GM18868 (cell line): ENCODE measurements around the gene TRMT112.
A peak's percentile ranks its signal among the peaks of the same experiment; 100 is the strongest.
"Not testable (repeated sequence)": the region's sequence is repeated elsewhere in the genome, so short reads cannot be mapped to it uniquely, and the experiment has no call there.

Source experiments
- ATAC-seq: cut with Tn5 transposase; IDR thresholded peaks from one replicate; pipeline ENCODE4 v1.9.1; 2021; ENCODE audit warnings: mild to moderate bottlenecking, moderate library complexity; ENCODE audit not compliant: unreplicated experiment

TRMT112 gene

DNA sequence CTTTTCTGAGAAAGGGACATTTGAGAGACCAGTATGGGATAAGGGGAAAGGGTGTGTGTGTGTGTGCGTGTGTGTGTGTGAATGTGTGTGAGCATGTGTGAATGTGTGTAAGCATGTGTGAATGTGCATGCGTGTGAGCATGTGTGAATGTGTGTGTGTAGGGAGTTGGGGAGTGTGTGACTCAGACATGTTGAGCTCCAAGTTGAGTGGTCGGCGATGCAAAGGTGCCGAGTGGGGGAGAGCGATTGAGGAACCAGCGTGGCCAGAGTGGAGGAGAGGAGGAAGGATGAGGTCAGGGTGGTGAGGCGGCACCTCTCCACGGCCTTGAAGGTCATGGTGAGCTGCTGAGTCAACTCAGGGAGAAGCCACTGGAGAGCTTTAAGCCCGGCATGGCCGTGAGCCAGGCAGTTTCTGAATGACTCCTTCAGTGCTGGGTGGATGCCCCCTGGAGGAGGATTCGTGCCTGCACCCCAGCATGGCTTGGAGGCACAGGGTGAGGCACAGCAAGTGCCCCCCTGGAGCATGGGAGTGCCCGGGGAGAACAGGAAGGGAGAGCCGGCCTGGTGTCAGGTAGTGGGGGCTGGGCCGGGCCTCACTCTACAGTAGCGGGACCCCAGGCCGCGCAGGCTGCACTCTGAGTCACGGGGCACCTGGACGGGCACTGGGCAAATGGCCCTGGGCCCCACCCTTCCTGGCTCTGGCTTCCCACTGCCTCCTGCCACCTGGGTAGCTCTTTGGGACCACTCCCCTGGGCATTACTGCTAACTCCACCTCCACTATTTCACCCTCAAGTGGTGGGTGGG, 14.4 kb upstream of the TRMT112 start:
- peak; percentile 46 for ATAC-seq

DNA sequence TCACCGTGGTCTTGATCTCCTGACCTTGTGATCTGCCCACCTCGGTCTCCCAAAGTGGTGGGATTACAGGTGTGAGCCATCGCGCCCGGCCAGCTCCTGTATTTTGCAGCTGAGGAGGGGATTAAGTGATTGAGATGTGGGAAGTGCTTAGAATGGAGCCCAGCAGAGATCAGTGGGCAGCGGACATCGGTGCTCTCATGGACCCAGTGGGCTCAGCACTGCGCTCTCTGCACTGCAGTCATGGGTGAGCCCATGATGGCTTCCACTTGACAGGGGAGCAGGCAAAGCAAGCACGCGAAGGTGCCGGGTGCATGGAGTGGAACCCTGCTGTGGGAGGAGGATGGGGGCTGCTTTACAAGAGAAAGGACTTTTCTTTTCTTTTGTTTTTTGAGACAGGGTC, 13.5 kb upstream of the TRMT112 start:
- no peak for ATAC-seq

GRCh38 chr11:64327993-64328392, 10.6 kb upstream of the TRMT112 start:
- ATAC-seq: no peak

GRCh38 chr11:64327375-64327774, 10.0 kb upstream of the TRMT112 start:
- no peak for ATAC-seq

DNA sequence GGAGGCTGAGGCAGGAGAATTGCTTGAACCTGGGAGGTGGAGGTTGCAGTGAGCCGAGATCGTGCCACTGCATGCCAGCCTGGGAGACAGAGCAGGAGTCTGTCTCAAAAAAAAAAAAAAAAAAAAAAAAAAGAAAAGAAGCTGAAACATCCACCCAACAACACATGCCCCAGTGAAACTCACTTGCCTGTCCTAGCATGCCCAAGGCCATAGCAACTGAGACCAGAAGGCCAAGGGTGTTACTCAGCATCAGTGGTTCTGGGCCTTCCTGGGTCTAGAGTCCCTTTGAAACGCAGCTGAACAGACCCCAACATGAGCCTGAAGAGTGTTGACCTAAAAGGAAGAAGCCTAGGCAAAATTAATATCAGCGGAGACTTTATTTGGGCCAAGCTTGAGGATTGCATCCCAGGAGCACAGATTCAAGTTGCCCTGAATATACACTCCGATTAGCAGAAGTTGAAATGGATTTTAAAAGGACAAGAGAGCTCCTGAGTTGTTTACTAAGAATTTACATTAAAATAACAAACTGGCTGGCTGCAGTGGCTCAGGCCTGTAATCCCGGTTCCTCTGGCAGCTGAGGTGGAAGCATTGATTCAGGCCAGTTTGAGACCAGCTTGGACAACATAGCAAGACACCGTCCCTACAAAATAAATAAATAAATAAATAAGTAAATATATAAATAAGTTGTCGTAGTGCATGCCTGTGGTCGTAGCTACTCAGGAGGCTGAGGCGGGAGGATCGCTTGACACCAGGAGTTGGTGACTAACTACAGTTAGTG, 7.5 kb upstream of the TRMT112 start:
- ATAC-seq: no peak

DNA sequence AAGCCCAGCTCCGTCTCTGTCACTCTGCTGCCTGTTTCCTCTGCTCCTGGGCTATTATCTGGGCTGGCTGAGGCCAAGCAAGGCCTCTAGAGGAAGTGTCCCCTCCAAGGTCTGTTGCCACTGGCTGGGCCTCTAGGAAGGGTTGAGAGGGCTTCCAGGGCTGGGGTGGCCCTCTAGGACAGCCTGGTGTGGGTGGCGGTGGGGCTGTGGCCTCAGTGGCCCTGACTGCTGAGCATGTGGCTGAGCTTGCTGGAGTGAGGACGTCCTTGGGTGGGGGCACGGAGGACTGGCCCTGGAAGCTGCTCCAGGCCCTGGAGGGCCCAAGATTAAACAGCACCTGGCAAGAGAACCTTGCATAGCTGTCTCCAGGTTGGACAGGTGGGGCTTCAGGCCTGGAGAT, 6.6 kb upstream of the TRMT112 start:
- ATAC-seq: not testable (repeated sequence)

DNA sequence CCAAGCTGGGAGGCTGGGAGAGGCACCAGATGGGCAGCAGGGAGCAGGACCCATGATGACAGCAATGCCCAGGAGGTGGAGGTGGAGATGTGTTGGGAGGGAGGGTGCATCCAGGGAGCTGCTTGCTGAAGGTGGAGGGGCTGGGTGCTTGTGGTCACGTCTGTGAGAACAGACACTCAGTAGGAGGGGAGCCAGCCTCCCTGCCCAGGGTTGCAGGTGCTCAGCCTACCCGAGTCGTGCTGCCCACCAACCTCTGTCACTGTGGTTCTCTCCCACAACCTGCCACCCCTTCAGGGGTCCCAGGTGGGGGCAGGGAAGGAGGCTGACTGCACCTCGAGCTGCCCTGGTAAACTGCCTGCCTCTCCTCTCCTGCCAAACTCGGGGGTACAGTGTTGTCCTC, 6.0 kb upstream of the TRMT112 start:
- ATAC-seq: no peak

GRCh38 chr11:64322925-64323260, 5.5 kb upstream of the TRMT112 start:
- no peak for ATAC-seq

DNA sequence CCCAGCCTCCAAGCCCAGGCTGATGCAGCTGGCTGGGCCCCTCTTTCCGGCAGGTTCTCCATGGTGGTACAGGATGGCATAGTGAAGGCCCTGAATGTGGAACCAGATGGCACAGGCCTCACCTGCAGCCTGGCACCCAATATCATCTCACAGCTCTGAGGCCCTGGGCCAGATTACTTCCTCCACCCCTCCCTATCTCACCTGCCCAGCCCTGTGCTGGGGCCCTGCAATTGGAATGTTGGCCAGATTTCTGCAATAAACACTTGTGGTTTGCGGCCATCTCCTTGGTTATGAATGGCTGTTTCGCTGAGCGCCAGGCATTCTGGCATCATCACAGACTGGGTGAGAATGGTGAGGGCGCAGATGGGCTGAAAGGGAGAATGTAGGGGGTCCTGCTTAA, 4.2 kb upstream of the TRMT112 start:
- no peak for ATAC-seq

DNA sequence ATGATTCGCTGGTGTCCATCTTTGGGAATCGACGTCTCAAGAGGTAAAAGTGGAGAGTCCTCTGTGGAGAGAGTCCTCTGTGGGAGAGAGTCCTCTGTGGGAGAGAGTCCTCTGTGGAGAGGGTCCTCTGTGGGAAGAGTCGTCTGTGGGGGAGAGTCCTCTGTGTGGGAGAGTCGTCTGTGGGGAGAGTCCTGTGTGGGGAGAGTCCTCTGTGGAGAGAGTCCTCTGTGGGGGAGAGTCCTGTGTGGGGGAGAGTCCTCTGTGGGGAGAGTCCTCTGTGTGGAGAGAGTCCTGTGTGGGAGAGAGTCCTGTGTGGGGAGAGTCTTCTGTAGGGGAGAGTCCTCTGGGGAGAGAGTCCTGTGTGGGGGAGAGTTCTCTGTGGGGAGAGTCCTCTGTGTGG, 3.7 kb upstream of the TRMT112 start:
- ATAC-seq: no peak

- no peak for ATAC-seq
These were observed 3.2 kb upstream of the TRMT112 start for GRCh38 chr11:64320556-64320955.

- no peak for ATAC-seq
These were observed 1.7 kb upstream of the TRMT112 start for GRCh38 chr11:64318766-64319761.

DNA sequence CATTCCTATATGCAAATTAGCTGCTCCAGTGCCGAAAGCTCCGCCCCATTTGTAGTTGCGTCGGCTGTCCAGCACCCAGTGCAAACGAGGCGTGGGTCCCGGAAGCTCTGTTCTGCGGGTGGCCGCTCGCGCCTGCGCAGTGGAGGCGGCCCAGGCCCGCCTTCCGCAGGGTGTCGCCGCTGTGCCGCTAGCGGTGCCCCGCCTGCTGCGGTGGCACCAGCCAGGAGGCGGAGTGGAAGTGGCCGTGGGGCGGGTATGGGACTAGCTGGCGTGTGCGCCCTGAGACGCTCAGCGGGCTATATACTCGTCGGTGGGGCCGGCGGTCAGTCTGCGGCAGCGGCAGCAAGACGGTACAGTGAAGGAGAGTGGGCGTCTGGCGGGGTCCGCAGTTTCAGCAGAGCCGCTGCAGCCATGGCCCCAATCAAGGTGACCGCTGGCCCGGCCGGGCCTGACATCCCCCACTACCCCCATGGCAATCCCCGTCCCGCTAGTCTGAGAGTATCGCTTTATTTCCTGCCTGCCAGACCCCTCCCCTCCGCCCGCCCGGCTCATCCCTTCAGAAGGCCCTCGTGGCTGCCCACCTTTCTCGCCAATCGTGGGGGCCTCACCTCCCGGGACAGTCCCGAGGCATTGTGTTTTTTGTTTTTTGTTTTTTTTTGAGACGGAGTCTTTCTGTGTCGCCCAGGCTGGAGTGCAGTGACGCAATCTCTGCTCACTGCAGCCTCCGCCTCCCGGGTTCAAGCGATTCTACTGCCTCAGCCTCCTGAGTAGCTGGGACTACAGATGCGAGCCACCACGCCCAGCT, 804 bp upstream of the TRMT112 start, which contains the start of gene PRDX5:
PRDX5 (plus strand) TSS at position 161 of the 805 bp plus-strand sequence; CDS start at position 256, 95 bp downstream.
- peak; percentile 72 for ATAC-seq

DNA sequence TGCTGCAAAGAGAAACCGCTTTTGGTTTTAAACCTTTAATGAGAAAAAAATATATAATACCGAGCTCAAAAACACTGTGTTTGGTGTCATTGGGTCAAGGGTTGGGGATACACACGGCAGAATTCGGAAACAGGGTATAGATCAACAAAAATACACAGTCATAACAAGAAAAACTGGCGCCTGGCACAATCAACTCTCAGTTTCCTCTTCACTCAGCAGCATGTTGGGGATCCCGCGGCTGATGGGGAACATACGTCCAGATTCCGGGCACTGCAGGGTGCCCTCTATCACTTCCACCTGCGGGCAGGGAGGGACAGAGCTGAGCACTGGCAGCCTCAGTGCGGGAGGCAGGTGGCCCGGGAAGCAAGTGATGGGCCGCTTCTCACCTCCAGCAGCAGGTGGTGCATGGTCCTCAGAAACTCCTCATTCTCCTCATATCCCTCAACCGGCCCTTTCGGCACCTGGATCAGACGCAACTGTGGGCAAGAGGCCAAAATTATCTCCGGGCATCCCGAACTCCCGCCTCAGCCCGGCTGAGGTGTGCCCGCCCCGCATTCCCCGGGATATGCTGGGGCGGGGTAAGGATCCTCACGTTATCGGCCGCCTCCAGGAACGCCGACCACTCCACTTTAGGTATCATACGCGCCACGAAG, 561 bp downstream of the TRMT112 start:
- no peak for ATAC-seq

- ATAC-seq: not testable (repeated sequence)
These were observed 1.5 kb downstream of the TRMT112 start for GRCh38 chr11:64315667-64316526.

DNA sequence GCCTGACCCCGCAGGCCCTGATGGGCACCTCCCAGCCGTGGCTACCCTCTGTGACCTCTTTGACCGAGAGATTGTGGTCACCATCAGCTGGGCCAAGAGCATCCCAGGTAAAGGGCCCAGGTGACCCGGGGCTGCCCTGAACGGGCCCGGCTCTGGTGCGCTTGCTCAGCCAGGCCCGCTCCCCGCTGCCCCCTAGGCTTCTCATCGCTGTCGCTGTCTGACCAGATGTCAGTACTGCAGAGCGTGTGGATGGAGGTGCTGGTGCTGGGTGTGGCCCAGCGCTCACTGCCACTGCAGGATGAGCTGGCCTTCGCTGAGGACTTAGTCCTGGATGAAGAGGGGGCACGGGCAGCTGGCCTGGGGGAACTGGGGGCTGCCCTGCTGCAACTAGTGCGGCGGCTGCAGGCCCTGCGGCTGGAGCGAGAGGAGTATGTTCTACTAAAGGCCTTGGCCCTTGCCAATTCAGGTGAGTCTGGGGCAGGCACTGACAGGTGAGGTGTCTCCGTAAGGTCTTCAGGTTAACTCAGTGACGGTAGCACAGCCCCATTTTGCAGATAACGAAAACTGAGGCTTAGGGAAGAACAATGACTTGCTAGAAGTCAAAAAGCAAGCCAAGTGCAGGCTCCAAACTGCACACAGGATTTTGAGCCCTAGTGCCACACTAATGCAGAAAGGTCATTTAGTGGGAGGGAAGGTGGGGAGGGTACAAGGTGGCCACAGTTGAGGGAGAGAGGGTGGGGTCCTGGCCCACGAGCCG, 2.4 kb downstream of the TRMT112 start:
- ATAC-seq: no peak

DNA sequence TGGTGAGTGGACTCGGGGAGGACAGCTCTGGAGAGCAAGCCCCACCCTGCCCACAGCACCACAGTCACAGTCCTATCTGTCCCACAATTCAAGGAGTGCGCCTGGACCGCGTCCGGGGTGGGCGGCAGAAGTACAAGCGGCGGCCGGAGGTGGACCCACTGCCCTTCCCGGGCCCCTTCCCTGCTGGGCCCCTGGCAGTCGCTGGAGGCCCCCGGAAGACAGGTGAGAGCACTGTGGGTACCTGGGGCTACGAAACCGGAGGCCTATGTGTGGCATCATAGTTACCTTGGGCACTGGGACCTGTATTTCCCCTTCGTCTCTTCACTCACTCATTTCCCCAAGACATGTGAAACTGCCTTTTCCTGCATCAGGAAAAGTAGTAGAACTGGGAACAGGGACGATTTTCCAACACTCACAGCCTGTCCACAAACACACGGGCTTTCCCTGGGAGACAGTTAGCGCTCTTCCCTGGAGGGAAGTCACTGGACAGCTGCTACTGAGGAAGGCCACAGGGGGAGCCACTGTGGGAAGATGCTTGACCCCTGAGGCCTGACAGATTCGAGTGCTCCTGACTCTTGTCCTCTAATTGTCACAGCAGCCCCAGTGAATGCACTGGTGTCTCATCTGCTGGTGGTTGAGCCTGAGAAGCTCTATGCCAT, 3.1 kb downstream of the TRMT112 start:
- no peak for ATAC-seq
